Measurements from ENCODE around the gene ABCC6.
A peak's percentile ranks its signal among the peaks of the same experiment; 100 is the strongest.

Gene ABCC6

DNA sequence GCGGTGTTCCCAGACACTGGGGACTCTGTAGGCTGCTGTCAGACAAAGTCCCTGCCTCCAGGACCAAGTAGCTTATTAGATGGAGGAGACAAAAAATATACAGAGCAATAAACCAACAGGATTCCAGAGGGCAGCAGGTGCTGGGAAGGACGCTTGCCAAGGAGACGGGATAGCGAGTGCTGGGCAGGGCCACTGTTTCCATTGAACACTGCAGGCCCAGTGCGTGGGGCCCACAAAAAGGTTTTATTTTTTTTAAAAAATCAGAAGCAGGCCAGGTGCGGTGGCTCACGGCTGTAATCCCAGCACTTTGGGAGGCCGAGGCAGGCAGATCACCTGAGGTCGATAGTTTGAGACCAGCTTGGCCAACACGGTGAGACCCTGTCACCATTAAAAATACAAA is 84.2 kb downstream of the ABCC6 start:
- no peak for DNase-seq

DNA sequence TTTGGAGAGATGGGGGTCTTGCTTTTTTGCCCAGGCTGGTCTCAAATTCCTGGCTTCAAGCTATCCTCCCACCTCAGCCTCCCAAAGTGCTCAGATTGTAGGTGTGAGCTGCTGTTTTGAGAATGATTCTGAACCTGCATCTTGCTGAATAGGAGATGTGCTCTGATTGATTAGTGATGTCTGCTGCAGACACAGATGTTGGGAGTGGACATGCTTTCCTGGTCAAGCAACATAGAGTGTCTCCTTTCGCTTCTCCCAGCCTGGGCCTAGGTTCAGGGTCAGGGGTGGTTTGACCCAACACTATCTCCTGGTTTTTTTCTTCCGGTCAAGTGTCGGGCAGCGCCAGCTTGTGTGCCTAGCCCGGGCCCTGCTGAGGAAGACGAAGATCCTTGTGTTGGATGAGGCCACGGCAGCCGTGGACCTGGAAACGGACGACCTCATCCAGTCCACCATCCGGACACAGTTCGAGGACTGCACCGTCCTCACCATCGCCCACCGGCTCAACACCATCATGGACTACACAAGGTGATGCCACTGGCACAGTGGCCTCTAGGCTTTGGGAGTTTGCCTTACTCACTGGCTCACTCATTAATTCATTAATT is 85.2 kb downstream of the ABCC6 start:
- no peak for DNase-seq

DNA sequence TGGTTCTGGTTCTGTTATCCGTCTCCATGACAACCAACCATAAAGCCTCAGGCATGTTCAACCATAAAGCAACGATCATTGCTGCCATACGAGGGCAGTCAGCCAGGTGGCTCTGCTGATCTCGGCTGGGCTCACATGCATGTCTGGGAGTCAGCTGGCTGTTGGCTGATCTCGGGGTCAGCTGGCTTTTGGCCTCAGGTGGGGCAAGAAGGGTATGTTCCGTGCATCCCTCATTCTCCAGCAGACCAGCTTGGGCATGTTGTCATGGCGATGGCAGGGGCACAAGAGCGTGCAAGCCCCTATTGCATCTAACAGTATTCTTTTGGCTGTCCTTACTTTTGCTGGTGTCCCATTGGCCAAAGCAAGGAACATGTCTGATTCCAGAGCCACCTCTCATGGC is 86.2 kb downstream of the ABCC6 start:
- DNase-seq, result no peak

DNA sequence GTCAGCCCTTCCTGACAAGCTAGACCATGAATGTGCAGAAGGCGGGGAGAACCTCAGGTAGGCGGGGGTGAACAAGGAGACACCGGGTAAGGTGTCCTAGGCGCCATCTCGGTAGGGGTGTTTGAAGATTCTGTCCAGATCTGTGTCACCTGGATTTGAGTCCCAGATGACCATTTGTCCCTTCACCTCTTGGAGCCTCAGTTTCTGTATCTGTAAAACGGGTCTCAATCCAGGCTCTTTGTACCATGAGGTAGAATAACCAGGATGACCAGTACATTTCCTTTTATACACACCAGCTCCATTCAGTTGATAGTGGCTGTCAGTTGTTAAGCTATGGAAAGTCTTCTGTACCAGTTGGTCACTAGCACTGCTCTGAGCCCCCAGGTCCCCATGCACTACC is 86.7 kb downstream of the ABCC6 start:
- DNase-seq, result no peak

DNA sequence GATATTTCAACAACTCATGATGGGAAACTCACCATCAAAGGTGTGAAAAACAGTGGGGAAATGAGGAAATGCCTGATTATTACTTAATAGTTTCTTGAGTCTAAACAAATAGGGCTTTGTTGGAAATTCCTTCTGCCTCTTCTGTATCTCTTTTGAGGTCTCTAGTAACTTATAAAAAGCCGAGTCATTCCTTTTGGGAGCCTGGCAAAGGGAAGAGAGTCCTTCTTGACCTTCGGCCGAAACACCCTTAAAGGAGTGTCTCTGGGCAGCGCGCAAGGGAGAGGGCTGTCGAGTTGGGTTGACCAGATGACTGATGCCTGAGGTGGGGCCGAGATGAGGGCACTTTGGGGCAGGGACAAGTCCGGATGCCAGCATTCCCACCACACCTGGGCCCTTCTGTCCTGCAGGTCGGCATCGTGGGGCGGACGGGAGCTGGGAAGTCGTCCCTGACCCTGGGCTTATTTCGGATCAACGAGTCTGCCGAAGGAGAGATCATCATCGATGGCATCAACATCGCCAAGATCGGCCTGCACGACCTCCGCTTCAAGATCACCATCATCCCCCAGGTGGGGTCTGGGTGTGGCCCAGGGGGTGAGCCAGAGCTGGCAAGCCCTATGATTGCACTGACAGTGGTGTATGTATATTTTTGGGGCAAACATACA is 89.2 kb downstream of the ABCC6 start:
- DNase-seq, result no peak

DNA sequence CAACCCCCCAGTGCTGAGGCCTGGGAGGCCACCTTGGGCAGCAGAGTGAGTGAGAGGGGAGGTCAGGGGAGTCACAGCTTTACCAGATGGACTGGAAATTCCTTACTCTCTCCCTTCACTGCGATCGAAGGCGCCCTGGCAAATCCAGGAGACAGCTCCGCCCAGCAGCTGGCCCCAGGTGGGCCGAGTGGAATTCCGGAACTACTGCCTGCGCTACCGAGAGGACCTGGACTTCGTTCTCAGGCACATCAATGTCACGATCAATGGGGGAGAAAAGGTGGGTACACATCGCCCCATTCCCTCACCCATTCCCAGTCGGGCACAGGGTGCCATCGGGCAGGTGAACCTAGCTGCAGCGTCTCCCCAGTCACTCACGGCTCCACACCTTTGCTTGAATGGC is 91.6 kb downstream of the ABCC6 start:
- DNase-seq, result no peak

DNA sequence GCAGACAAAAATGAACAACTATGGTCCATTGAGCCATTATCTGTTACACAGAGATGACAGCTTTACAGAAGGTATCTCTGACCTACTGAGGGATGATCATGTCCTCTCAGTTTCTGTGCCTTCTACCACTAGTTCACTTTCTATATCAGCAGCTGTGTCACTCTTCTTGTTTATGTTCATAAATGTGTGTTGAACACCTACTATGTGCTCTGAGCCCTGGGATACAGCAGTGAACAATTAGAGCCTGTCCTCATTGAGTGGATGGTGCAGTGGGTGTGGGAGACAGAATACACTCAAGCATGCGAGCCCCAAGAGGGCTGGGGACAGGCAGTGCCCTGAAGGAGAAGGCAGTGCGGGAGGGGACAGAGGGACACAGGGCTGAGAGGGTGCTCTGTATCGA is 92.1 kb downstream of the ABCC6 start:
- DNase-seq, result no peak

DNA sequence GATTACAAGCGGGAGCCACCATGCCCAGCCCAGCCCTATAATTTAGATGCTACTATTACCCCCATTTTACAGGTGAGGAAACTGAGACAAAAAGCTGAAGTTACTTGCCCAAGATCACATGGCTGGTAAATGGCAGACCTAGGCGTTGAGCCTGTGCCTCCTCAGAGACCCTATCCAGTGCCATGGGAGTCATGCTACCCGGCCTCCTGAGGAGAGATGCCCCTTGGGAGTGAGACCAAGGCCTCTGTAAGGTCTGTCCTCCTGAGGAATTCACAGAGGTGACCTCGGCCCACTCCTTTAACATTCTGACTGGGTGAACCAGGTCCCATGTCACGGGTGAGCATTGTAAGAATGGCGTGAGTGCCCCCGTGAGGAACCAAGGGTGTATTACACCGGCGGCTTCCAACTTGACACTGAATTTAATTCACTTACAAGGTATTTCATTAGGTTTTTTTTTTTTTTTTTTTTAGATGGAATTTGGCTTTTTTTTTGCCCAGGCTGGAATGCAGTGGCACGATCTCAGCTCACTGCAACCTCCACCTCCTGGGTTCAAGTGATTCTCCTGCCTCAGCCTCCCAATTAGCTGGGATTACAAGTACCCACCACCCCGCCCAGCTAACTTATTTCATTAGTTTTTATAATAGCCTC is 95.7 kb downstream of the ABCC6 start:
- peak; percentile 57 for DNase-seq

DNA sequence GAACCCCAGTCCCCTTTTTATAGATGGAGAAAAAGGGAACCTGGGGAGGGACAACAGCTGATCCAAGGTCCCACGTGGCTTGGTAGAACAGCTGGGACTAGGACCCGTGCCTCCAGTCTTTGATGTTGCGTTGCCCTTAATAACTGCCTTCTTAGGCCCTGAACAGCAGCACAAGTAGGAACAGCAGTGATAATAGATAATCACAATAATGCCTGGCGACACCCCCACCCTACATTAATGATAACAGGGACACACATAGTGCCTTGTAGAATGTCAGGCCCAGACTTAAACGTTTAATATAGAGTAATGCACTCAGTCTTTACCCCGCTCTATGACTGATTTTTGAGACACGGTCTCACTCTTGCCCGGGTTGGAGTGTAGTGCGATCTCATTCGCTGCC is 96.4 kb downstream of the ABCC6 start:
- DNase-seq, result no peak

DNA sequence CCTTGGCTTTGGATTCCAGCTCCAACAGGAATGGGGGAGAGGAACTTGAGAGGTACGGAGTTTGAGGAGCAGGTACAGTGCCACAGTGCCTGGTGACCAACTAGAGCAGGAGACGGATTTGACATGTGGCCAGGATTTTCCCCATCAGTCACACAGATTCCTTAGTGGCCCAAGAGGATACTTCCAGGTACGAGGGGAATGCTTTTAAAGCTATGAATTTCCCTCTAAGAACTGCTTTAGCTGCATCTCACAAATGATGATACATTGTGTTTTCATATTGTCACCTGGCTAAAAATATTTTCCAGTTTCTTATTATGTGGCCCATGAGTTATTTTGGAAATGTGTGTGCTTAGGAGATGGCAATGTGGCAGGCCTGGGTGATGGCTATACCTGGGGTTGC is 98.3 kb downstream of the ABCC6 start:
- DNase-seq, result no peak

DNA sequence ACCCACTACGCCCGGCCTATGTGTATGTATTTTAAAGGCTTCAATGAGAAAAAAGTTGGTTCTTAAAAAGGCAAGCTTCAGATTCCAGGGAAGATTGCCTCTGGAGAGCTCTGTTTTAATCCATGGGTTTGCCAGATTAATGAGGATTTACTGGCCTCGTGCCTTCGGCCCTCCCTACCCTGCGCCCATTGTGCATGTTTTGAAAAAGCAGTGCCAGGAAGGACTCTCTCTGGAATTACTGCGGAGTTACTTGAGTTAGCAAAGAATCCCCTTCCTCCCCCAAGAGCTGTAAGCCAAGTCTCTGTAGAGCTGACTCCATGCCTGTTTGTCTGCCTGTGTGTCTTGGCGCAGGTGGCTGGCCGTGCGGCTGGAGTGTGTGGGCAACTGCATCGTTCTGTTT is 98.9 kb downstream of the ABCC6 start:
- no peak for DNase-seq

DNA sequence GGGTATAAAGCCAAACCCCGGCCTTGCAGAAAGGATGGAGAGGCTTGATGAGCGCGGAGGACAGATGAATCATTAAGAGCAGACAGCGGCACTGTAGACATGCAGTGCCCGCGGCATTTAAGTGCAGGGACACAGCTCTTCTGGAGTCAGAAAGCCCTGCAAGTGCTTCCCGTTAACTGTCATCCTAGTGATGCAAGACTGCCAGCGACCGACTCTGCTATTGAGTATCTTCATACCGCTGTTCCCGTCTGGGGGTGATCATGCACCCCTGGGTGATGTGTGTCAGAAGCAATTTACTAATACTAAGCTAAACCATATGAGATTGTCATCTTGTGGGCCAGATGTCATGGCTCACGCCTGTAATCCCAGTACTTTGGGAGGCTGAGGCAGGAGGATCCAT is 101.0 kb downstream of the ABCC6 start:
- DNase-seq, result no peak

DNA sequence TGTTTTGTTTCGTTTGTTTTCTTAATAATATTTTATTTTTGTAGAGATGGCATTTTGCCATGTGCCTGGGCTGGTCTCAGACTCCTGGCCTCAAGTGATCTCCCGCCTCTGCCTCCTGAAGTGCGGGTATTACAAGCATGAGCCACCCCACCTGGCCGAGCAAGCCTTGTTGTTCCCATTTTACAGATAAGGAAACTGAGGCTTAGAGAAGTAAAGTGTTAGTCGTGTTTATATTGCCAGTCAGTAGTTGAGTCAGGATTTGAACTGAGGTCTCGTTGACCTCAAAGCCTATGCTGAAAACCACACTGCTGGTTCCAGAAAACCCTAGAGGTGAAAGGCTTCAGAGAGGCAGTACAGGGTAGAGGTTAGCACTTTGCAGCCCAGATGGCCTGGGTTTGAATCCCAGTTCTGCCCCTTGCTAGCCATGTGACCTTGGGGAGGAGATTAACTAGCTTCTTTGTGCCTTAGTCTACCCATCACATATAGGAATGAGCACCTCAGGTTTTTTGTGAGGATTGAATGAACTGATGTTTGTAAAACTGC is 102.0 kb downstream of the ABCC6 start:
- DNase-seq, result no peak

DNA sequence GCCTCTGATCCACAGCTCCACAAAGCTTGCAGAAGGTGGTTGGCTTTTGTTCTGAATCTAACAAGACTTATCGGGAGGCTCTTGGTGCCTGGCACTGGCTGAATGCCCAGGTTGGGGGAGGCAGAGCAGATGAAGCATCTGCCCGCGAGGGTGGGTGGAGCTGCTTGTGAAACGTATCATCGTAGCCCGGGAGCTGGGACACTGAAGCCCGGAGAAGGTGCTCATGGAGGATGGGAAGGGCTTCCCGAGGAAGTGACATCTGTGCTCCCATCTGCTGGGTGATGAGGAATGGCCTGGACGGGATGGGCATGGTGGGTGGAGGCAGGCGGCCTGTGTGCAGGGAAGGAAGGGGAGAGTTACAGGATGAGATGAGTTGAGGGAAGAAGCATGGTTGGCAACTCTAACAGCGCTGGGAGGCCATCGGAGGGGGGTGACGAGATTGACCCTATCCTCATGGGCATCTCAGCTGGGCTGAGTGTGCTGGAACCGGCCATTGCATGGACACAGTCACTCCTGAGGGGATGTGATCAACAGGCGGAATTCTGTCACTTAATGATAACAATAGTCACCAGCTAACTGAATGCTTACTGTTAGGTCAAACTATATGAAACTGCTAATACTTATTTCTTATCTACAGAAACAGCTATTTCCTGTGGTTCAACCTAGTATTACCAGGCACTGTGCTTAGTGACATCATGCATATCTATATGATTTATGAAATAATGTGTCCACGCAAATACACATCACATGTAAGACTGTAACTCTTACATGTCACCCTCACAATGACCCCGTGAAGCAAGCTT is 102.7 kb downstream of the ABCC6 start:
- DNase-seq, result peak; percentile 67

DNA sequence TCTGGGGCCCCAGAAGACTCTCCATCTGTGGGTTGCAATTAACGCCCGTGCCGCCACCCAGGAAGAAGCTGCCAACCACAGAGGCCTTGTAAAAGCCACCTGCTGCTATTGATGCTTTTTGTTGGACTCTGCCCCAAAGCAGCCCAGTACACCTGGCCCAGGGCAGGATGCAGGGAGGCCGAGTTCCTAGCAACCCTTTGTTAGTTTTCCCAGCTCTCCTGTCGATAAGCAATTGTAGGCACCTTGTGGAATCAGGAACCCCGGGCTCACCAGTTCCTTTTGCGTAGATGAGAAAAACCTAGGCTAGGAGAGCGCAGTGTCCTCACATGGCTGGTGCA is 103.3 kb downstream of the ABCC6 start:
- DNase-seq, result no peak

DNA sequence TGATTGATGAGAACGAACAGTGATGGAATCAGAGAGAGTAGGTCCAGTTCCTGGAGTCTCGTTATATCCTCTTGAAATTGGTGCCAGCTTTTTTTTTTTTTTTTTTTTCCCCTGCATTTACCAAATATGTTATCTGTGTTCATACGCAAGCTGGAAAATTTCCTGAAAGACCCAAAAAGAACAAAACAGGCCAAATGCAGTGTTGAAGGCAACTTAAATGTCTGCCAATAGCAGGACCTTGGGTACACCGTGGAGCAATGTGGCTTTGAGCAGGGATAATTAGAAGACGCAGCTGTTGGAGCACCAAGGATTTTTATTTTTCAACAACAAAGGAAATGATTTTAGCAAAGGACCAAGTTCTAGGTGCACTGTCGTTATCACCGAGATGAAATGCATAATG is 105.0 kb downstream of the ABCC6 start:
- DNase-seq, result no peak

DNA sequence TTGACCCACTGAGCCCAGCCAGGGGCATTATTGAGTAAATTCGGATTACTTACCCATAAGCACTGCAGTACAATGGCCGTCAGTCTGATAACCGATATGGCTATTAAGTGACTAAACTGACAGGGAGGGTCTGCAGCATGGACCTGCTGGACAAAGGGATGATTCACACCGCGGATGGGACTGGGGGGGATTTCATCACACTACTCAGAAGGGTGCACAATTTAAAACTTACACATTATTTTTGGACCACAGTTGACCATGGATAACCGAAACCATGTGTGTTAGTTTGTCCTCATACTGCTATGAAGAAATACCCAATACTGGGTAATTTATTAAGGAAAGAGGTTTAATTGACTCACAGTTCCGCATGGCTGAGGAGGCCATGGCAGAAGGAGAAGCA is 106.5 kb downstream of the ABCC6 start:
- no peak for DNase-seq

DNA sequence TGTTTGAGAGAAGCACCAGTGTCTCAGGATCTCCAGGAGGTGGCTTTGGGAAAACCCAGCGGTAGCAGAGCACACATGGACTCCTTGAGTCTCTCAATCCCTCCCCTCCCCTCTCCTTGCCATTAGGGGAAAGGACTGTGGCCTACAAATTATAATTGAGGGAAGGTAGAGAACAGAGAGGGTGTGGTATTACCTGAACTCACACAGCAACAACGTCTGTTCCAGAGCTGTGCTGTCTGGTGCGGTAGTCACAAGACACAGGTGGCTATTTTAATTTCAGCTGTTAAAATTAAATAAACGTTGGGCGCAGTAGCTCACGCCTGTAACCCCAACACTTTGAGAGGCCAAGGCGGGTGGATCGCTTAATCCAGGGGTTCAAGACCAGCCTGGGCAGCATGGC is 110.2 kb downstream of the ABCC6 start:
- DNase-seq, result no peak

DNA sequence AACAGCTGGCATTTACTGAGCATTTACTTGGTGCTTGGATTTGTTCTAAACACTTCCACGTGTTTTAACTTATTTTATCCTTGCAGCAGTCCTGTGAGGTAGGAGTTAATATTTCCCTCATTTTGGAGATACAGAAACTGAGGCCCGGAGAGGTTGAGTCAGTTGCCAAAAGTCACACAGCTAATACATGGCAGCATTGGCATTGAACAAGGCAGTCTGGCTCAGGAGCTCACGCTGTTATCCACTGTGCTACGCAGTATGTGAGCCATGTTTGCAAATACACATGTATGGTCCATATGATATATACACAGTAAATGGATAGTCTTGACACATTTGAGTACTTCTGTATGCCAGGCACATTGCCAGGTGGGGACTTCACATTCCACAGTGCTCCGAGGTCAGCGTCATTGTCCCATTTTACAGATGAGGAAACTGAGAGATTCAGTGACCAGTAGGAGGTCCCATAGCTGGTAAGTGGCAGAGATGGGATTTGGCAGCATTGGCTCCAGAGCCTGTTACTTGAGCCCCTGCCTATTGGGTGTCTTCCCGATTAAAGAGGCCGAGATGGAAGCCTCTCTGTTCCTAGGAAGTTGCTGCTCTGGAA is 110.7 kb downstream of the ABCC6 start:
- no peak for DNase-seq

DNA sequence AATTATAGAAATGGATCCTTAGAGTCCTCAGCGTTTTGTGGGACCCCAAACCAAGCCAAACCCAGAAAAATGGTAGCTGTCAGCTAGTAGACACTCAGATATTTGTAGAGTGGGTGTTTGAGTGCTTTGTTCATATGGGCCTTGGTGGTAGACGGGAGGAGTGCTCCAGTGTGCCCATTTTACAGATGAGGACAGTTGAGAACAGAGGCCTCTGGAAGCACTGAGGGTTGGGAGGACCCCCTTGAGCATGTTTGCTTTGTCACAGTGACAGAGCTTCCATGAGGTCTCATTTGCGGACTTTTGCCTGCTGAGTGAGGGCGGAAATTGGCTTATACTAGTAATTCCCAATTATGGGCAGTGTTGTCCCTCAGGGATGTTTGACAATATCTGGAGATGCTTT is 111.7 kb downstream of the ABCC6 start:
- DNase-seq, result no peak

DNA sequence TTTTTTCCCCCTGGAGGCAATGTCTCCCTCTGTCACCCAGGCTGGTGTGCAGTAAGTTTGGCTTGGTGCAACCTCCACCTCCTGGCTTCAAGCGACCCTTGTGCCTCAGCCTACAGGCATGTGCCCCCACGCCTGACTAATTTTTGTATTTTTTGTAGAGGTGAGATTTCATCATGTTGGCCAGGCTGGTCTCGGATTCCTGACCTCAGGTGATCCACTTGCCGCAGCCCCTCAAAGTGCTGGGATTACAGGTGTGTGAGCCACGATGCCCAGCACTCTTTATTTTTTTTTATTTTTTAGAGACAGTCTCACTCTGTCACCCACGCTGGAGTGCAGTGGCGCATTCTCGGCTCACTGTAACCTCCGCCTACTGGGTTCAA is 113.2 kb downstream of the ABCC6 start:
- DNase-seq, result no peak

DNA sequence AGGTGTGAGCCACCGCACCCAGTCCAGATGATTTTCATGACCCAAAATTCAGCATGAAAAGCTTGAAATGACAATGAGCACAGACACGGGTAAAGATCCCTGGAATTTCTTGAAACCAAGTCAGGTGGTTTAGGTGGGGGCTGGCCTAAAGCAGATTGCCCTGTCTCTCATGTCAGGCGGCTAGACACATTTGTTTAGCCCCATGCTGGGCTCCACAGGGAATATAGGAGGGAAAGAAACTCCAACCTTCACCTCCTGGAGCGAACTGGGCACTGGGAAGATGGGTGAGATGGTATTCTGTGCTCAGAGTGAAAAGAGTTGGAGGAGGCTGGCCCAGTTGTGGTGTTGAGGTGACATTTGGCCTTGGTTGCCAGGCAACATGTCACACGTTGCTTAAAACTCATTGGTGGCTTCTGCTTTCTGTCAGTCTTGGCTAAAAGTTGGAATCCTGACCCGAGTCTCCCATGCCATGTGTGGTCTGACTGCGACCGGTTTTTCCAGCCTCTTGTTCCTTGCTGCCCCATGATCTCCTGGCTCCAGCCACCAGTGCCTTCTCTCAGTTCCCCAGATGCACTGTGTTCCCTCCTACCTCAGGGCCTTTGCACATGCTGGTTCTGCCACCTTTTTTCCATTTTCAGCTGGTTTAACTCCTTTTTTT is 113.7 kb downstream of the ABCC6 start:
- no peak for DNase-seq

DNA sequence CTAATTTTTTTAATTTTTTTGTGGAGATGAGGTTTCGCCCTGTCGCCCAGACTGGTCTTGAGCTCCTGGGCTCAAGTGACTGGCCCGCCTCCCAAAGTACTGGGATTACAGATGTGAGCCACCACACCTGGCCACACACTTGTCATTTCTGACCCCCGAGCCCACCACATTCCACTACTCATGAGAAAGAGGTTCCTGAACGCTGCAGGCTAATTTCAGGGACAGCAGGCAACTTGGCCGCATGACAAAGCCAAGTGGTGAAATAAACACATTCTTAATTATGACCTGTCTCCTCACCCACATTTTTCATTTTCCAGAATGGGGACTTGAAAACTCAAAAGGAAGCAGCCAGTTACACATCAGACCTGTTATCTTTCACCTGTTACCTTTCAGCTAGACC is 114.5 kb downstream of the ABCC6 start:
- DNase-seq, result no peak

All from KG1 (cell line).